ENCODE results near the gene S100A14. TPM values are rescaled to one million over a fixed set of nuclear protein-coding genes. Genes with fewer than 3 reads are reported as not detected.
A peak's percentile ranks its signal among the peaks of the same experiment; 100 is the strongest.

S100A14 gene
- total RNA-seq, 1 experiment from 2014 or later, result 0.57 TPM

DNA sequence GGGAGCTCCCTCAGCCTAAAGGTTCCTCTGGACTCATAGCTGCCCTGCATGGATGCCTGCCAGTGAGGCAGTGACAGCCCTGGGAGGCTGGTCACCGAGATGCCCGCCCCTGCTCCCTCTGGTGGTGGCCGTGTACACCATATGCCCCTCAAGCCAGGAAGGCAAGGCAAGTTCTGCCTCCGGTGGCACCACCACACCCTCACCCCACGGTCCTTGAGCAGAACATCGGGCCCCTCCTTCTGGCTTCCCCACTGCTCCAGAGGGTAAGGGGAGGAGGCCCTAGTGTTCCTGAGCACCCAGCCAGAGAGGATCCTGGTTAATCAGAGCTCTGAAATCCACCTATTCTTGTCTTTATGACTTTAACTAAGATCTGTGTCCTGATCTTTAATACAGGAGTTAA lies 1.5 kb upstream of the S100A14 start:
- no peaks in the 10 kb centered on the region for H3K36me3 ChIP-seq (ENCODE audit: control insufficient read depth, insufficient read depth, low read length)
- TF ChIP-seq, protein P1, sequence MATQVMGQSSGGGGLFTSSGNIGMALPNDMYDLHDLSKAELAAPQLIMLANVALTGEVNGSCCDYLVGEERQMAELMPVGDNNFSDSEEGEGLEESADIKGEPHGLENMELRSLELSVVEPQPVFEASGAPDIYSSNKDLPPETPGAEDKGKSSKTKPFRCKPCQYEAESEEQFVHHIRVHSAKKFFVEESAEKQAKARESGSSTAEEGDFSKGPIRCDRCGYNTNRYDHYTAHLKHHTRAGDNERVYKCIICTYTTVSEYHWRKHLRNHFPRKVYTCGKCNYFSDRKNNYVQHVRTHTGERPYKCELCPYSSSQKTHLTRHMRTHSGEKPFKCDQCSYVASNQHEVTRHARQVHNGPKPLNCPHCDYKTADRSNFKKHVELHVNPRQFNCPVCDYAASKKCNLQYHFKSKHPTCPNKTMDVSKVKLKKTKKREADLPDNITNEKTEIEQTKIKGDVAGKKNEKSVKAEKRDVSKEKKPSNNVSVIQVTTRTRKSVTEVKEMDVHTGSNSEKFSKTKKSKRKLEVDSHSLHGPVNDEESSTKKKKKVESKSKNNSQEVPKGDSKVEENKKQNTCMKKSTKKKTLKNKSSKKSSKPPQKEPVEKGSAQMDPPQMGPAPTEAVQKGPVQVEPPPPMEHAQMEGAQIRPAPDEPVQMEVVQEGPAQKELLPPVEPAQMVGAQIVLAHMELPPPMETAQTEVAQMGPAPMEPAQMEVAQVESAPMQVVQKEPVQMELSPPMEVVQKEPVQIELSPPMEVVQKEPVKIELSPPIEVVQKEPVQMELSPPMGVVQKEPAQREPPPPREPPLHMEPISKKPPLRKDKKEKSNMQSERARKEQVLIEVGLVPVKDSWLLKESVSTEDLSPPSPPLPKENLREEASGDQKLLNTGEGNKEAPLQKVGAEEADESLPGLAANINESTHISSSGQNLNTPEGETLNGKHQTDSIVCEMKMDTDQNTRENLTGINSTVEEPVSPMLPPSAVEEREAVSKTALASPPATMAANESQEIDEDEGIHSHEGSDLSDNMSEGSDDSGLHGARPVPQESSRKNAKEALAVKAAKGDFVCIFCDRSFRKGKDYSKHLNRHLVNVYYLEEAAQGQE (IDR thresholded peaks at IDR 0.05; ENCODE audit: insufficient read depth in 1 of 2, low read depth in 2 of 2, low read length in 1 of 2), result no peak
- no peak for TF ChIP-seq POLR2AphosphoS5 (IDR thresholded peaks at IDR 0.05; ENCODE audit: low read depth, low read length)
- TF ChIP-seq TCF7L2 (IDR thresholded peaks at IDR 0.05; ENCODE audit: low read depth, low read length), result no peak
- TF ChIP-seq, protein P2, sequence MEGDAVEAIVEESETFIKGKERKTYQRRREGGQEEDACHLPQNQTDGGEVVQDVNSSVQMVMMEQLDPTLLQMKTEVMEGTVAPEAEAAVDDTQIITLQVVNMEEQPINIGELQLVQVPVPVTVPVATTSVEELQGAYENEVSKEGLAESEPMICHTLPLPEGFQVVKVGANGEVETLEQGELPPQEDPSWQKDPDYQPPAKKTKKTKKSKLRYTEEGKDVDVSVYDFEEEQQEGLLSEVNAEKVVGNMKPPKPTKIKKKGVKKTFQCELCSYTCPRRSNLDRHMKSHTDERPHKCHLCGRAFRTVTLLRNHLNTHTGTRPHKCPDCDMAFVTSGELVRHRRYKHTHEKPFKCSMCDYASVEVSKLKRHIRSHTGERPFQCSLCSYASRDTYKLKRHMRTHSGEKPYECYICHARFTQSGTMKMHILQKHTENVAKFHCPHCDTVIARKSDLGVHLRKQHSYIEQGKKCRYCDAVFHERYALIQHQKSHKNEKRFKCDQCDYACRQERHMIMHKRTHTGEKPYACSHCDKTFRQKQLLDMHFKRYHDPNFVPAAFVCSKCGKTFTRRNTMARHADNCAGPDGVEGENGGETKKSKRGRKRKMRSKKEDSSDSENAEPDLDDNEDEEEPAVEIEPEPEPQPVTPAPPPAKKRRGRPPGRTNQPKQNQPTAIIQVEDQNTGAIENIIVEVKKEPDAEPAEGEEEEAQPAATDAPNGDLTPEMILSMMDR (IDR thresholded peaks at IDR 0.05), result peak; percentile 56

DNA sequence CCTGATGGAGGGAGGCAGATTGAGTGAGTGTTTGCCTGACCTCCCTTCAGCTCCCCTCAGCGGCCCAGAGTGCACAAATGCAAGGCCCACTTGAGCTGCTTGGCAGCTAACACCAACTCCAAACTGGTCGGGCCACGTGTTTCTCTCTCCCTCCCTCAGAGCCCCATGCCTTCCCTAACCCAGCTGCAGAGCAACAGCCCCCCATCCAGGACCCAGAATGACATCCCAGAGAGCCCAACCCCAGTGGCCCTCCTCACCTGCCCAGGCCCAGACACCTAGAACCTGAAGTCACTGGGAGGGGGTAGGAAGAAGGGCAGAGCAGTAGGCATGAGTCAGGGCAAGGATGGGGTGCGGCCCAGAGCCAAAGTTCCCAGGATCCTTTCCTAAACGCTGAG lies 789 bp upstream of the S100A14 start:
- DNase-seq (ENCODE audit: low read depth, low spot score) (no peak), ATAC-seq (no peak)
- POLR2A ChIA-PET, result no interaction called here
- no peaks in the 10 kb centered on the region for H3K36me3 ChIP-seq (ENCODE audit: control insufficient read depth, insufficient read depth, low read length)
- no peak overlapping the region for H3K4me3 ChIP-seq (ENCODE audit: low read depth in 2 of 2, low read length in 2 of 2)
- in situ Hi-C loops (cut with HindIII; ENCODE audit: low pct_unique_long_range_greater_than_20kb, low sequenced_read_pairs) (loop anchor here (25.0 kb wide), 1 partner anchor 255 kb away; the partner anchor contains the start of gene S100A9), intact Hi-C loops (cut with micrococcal nuclease; ENCODE audit: unreplicated experiment) (loop anchor here (2.0 to 5.0 kb wide), 2 partner anchors 44 to 105 kb away; no protein-coding TSS in a partner anchor)
- TF ChIP-seq SIN3A (IDR thresholded peaks at IDR 0.05; ENCODE audit: borderline replicate concordance, insufficient read depth, low read depth, low read length) (no peak), POLR2AphosphoS5 (IDR thresholded peaks at IDR 0.05; ENCODE audit: low read depth, low read length) (no peak)
- peaks cover 11% of the 10 kb centered on the region for H3K4me1 ChIP-seq (ENCODE audit: control insufficient read depth, insufficient read depth, low read length)
- no TSS peak for BruUV-seq (replicated peaks)
- H3K27me3 ChIP-seq (ENCODE audit: control insufficient read depth, insufficient read depth, low read length), result no peaks in the 10 kb centered on the region
- H3K9me3 ChIP-seq (ENCODE audit: control insufficient read depth, insufficient read depth, low read depth, low read length), result no peaks in the 10 kb centered on the region
- CTCF ChIA-PET, result interaction anchor here (2.3 to 3.0 kb wide), 2 partner anchors 11 to 45 kb away, joined by 12 to 13 read pairs; partner anchors contain the start of gene S100A13
- peak overlapping the region; percentile 66 for H3K27ac ChIP-seq (ENCODE audit: low read length)

More for the DNA sequence above, 1.5 kb upstream of the S100A14 start:
- H3K4me1 ChIP-seq (ENCODE audit: control insufficient read depth, insufficient read depth, low read length), result peaks cover 9% of the 10 kb centered on the region
- ATAC-seq (peak; percentile 83), DNase-seq (ENCODE audit: low read depth, low spot score) (no peak)
- CTCF ChIA-PET, result interaction anchor here (1.0 to 3.0 kb wide), 3 partner anchors 10 to 107 kb away, joined by 3 to 13 read pairs (median 12); partner anchors contain the start of gene S100A13
- in situ Hi-C loops (cut with HindIII; ENCODE audit: low pct_unique_long_range_greater_than_20kb, low sequenced_read_pairs), result loop anchor here (25.0 kb wide), 1 partner anchor 255 kb away; the partner anchor contains the start of gene S100A9
- intact Hi-C loops (cut with micrococcal nuclease; ENCODE audit: unreplicated experiment), result loop anchor here (2.0 to 5.0 kb wide), 2 partner anchors 45 to 105 kb away; no protein-coding TSS in a partner anchor
- POLR2A ChIA-PET, result interaction anchor here (1.0 kb wide), 1 partner anchor 10 kb away, joined by 3 read pairs; the partner anchor contains the start of gene S100A13
- no peaks in the 10 kb centered on the region for H3K27me3 ChIP-seq (ENCODE audit: control insufficient read depth, insufficient read depth, low read length)
- H3K27ac ChIP-seq (ENCODE audit: low read length), result peak overlapping the region; percentile 66
- no peak overlapping the region for H3K4me3 ChIP-seq (ENCODE audit: low read depth in 2 of 2, low read length in 2 of 2)
- BruUV-seq (replicated peaks), result no TSS peak
- H3K9me3 ChIP-seq (ENCODE audit: control insufficient read depth, insufficient read depth, low read depth, low read length), result no peaks in the 10 kb centered on the region

DNA sequence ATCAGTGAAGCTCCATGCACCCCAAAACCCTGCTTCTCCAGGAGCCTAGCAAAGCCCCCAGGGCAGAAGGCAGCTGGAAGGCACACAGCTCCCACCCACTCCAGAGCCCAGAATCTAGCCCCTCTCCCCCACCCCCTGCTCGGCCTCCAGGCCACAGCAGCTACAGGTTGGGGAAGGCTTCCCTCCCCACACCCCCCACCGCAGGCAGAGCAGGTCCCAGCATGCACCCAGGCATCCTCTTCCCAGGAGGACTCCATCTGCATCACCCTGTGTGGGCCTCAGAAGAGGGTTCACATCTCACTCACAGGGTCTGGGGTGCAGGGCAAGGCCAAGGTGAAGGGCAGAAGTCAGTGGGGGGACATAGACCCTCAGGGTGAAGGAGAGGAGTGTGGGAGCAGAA lies 719 bp downstream of the S100A14 start:
- ATAC-seq (no peak), DNase-seq (ENCODE audit: low read depth, low spot score) (no peak)
- BruUV-seq (replicated peaks), result no TSS peak
- Histone ChIP-seq H3K4me1 (ENCODE audit: control insufficient read depth, insufficient read depth, low read length) (peaks cover 23% of the 10 kb centered on the region), H3K27ac (ENCODE audit: low read length) (no peak overlapping the region), H3K9me3 (ENCODE audit: control insufficient read depth, insufficient read depth, low read depth, low read length) (no peaks in the 10 kb centered on the region), H3K4me3 (ENCODE audit: low read depth in 2 of 2, low read length in 2 of 2) (no peak overlapping the region), H3K36me3 (ENCODE audit: control insufficient read depth, insufficient read depth, low read length) (no peaks in the 10 kb centered on the region), H3K27me3 (ENCODE audit: control insufficient read depth, insufficient read depth, low read length) (no peaks in the 10 kb centered on the region)
- in situ Hi-C loops (cut with HindIII; ENCODE audit: low pct_unique_long_range_greater_than_20kb, low sequenced_read_pairs) (loop anchor here (25.0 kb wide), 1 partner anchor 253 kb away; the partner anchor contains the start of gene S100A9), intact Hi-C loops (cut with micrococcal nuclease; ENCODE audit: unreplicated experiment) (loop anchor here (5.0 kb wide), 1 partner anchor 103 kb away; no protein-coding TSS in a partner anchor)
- POLR2A ChIA-PET, result interaction anchor here (1.0 to 1.9 kb wide), 2 partner anchors 12 to 19 kb away, joined by 4 to 5 read pairs; partner anchors contain the start of gene S100A13
- TF ChIP-seq SIN3A (IDR thresholded peaks at IDR 0.05; ENCODE audit: borderline replicate concordance, insufficient read depth, low read depth, low read length) (no peak), TCF7L2 (IDR thresholded peaks at IDR 0.05; ENCODE audit: low read depth, low read length) (no peak), POLR2AphosphoS5 (IDR thresholded peaks at IDR 0.05; ENCODE audit: low read depth, low read length) (no peak)
- TF ChIP-seq, protein P1 (IDR thresholded peaks at IDR 0.05; ENCODE audit: insufficient read depth in 1 of 2, low read depth in 2 of 2, low read length in 1 of 2), result no peak
- TF ChIP-seq, protein P2 (IDR thresholded peaks at IDR 0.05), result no peak
- CTCF ChIA-PET, result interaction anchor here (1.2 kb wide), 1 partner anchor 82 kb away, joined by 3 read pairs; no protein-coding TSS in a partner anchor

Measured in Panc1 (cell line).